KMS-11 (cell line): ENCODE measurements around the gene LAGE3.

Experiments
- H2AFZ ChIP-seq: fragments of 200-600 bp; sonication (generic); 2 replicates; pipeline ENCODE4 v1.6.1; 2016; ENCODE audit warnings: antibody characterized with exemption, mixed run types, low read depth
- H3K27ac ChIP-seq: fragments of 200-600 bp; sonication (generic); 2 replicates; pipeline ENCODE4 v1.6.1; 2016; ENCODE audit warnings: mild to moderate bottlenecking, mixed run types
- H3K27me3 ChIP-seq: fragments of 200-600 bp; sonication (generic); 2 replicates; pipeline ENCODE4 v1.6.1; 2017; ENCODE audit warnings: mild to moderate bottlenecking, low read depth, mixed run types, moderate library complexity; ENCODE audit not compliant: insufficient read depth
- H3K36me3 ChIP-seq: fragments of 200-600 bp; sonication (generic); 2 replicates; pipeline ENCODE4 v1.6.1; 2017; ENCODE audit warnings: mild to moderate bottlenecking, mixed run types; ENCODE audit not compliant: insufficient read depth
- H3K4me1 ChIP-seq: fragments of 200-600 bp; sonication (generic); 2 replicates; pipeline ENCODE4 v1.6.1; 2016; ENCODE audit warnings: mild to moderate bottlenecking, low read depth, mixed run types; ENCODE audit not compliant: poor library complexity, severe bottlenecking
- H3K4me2 ChIP-seq: fragments of 200-600 bp; sonication (generic); 2 replicates; pipeline ENCODE4 v1.7.0; 2016; ENCODE audit warnings: mild to moderate bottlenecking, mixed run types
- H3K4me3 ChIP-seq: fragments of 200-600 bp; sonication (generic); IDR thresholded peaks from 2 replicates; pipeline ENCODE4 v1.6.1; 2017; ENCODE audit warnings: low read depth, low read length, mixed read lengths; ENCODE audit not compliant: insufficient read depth
- H3K79me2 ChIP-seq: fragments of 200-600 bp; sonication (generic); 2 replicates; pipeline ENCODE4 v1.6.1; 2016; ENCODE audit warnings: low read depth, mixed run types; ENCODE audit not compliant: insufficient read depth
- H3K9ac ChIP-seq: fragments of 200-600 bp; sonication (generic); 2 replicates; pipeline ENCODE4 v1.6.1; 2016; ENCODE audit warnings: mild to moderate bottlenecking, mixed run types
- H4K20me1 ChIP-seq: fragments of 200-600 bp; sonication (generic); 2 replicates; pipeline ENCODE4 v1.6.1; 2016; ENCODE audit warnings: mild to moderate bottlenecking, mixed run types; ENCODE audit not compliant: insufficient read depth
- CTCF ChIP-seq: fragments of 200-600 bp; sonication (generic); conservative IDR thresholded peaks from 2 replicates; pipeline ENCODE4 v1.6.1; 2017; ENCODE audit warnings: low read depth, mild to moderate bottlenecking, antibody characterized with exemption, low read length, moderate library complexity, mixed read lengths

LAGE3 gene

GRCh38 chrX:154478728-154479622, at the start of gene LAGE3:
LAGE3 (minus strand) TSS chrX:154479281; CDS start chrX:154478915, 366 bp downstream.
- no peaks in the 10 kb centered on the region for H3K36me3 ChIP-seq
- H3K79me2 ChIP-seq, result no peaks in the 10 kb centered on the region
- H3K4me2 ChIP-seq, result peak within 1 kb of the TSS; percentile 73
- H3K4me1 ChIP-seq, result peaks cover 11% of the 10 kb centered on the region
- H3K4me3 ChIP-seq, result no peak within 1 kb of the TSS
- peak within 1 kb of the TSS; percentile 83 for H3K27ac ChIP-seq
- H3K27me3 ChIP-seq, result no peaks in the 10 kb centered on the region
- no peaks in the 10 kb centered on the region for H4K20me1 ChIP-seq
- TF ChIP-seq CTCF, result no peak
- peak within 1 kb of the TSS; percentile 59; the same call in 1 of the 2 replicates for H2AFZ ChIP-seq
- peak within 1 kb of the TSS; percentile 62; the same call in 1 of the 2 replicates for H3K9ac ChIP-seq

- no peaks in the 10 kb centered on the region for H4K20me1 ChIP-seq
- no peak overlapping the region for H3K9ac ChIP-seq
- H3K4me2 ChIP-seq, result peak overlapping the region; percentile 76
- peak overlapping the region; percentile 56; the same call in 1 of the 2 replicates for H2AFZ ChIP-seq
- no peaks in the 10 kb centered on the region for H3K79me2 ChIP-seq
- peaks cover 11% of the 10 kb centered on the region for H3K4me1 ChIP-seq
- H3K4me3 ChIP-seq, result no peak overlapping the region
- H3K27ac ChIP-seq, result peak overlapping the region; percentile 32; the same call in 1 of the 2 replicates
- TF ChIP-seq CTCF, result peak; percentile 35; the same call in 1 of the 2 replicates
- H3K36me3 ChIP-seq, result no peaks in the 10 kb centered on the region
- H3K27me3 ChIP-seq, result no peaks in the 10 kb centered on the region
Observed at GRCh38 chrX:154526901-154527675, 48.0 kb upstream of the LAGE3 start.

GRCh38 chrX:154525606-154526490, 46.8 kb upstream of the LAGE3 start:
- Histone ChIP-seq H3K36me3 (no peaks in the 10 kb centered on the region), H3K4me2 (no peak overlapping the region)
- TF ChIP-seq CTCF, result no peak

GRCh38 chrX:154519389-154519788, 40.3 kb upstream of the LAGE3 start:
- Histone ChIP-seq H3K79me2 (no peaks in the 10 kb centered on the region), H3K4me2 (no peak overlapping the region), H3K9ac (no peak overlapping the region), H3K4me1 (peaks cover 10% of the 10 kb centered on the region), H3K27me3 (no peaks in the 10 kb centered on the region), H3K4me3 (no peak overlapping the region), H3K27ac (no peak overlapping the region), H2AFZ (no peak overlapping the region), H4K20me1 (no peaks in the 10 kb centered on the region), H3K36me3 (no peaks in the 10 kb centered on the region)
- TF ChIP-seq CTCF, result no peak

More at GRCh38 chrX:154525606-154526490, 46.8 kb upstream of the LAGE3 start:
- no peak overlapping the region for H3K4me3 ChIP-seq
- H3K4me1 ChIP-seq, result peaks cover 11% of the 10 kb centered on the region
- no peak overlapping the region for H3K27ac ChIP-seq
- no peak overlapping the region for H3K9ac ChIP-seq
- no peaks in the 10 kb centered on the region for H3K79me2 ChIP-seq
- H2AFZ ChIP-seq, result no peak overlapping the region
- no peaks in the 10 kb centered on the region for H4K20me1 ChIP-seq
- H3K27me3 ChIP-seq, result no peaks in the 10 kb centered on the region
